H9 (cell line): ENCODE measurements around the gene CNOT6. TPM values are rescaled to one million over a fixed set of nuclear protein-coding genes. Genes with fewer than 3 reads are reported as not detected.

Experiments used
- DNase-seq: peaks from one replicate; pipeline ENCODE4 v3.0.0-alpha.2; 2017
- H2AFZ ChIP-seq: one replicate; pipeline ENCODE4 v1.6.1; 2013; ENCODE audit warnings: mild to moderate bottlenecking, low read length, control low read depth, moderate library complexity
- H2AK5ac ChIP-seq: 2 replicates; pipeline ENCODE4 v1.6.1; 2013; ENCODE audit warnings: low read length, control low read depth, mixed read lengths; ENCODE audit not compliant: insufficient read length
- H2BK120ac ChIP-seq: one replicate; pipeline ENCODE4 v1.6.1; 2013; ENCODE audit warnings: low read depth, mild to moderate bottlenecking, low read length, control low read depth, inconsistent platforms; ENCODE audit not compliant: poor library complexity, severe bottlenecking
- H2BK12ac ChIP-seq: 2 replicates; pipeline ENCODE4 v1.6.1; 2013; ENCODE audit warnings: low read length, control low read depth, mixed read lengths, low read depth; ENCODE audit not compliant: insufficient read length
- H2BK15ac ChIP-seq: 2 replicates; pipeline ENCODE4 v1.6.1; 2013; ENCODE audit warnings: low read depth, low read length, control low read depth
- H2BK20ac ChIP-seq: one replicate; pipeline ENCODE4 v1.6.1; 2013; ENCODE audit warnings: low read depth, mild to moderate bottlenecking, low read length, control low read depth, inconsistent platforms; ENCODE audit not compliant: poor library complexity, severe bottlenecking
- H2BK5ac ChIP-seq: 2 replicates; pipeline ENCODE4 v1.6.1; 2013; ENCODE audit warnings: low read length, control low read depth, mixed read lengths; ENCODE audit not compliant: insufficient read length
- H3K14ac ChIP-seq: 2 replicates; pipeline ENCODE4 v1.6.1; 2013; ENCODE audit warnings: low read length, control low read depth; ENCODE audit not compliant: insufficient read depth
- H3K18ac ChIP-seq: 2 replicates; pipeline ENCODE4 v1.6.1; 2013; ENCODE audit warnings: low read depth, mild to moderate bottlenecking, mixed read lengths, low read length, control low read depth; ENCODE audit not compliant: insufficient read length
- H3K23ac ChIP-seq: 2 replicates; pipeline ENCODE4 v1.6.1; 2013; ENCODE audit warnings: low read length, control low read depth, mixed read lengths, low read depth; ENCODE audit not compliant: insufficient read length
- H3K23me2 ChIP-seq: 2 replicates; pipeline ENCODE4 v1.6.1; 2013; ENCODE audit warnings: low read depth, mild to moderate bottlenecking, mixed read lengths, low read length, control low read depth; ENCODE audit not compliant: insufficient read length, poor library complexity, severe bottlenecking
- H3K27ac ChIP-seq: 2 replicates; pipeline ENCODE4 v1.5.1; 2013; ENCODE audit warnings: low read length, control low read depth, mixed read lengths, low read depth; ENCODE audit not compliant: insufficient read length
- H3K27me3 ChIP-seq: 2 replicates; pipeline ENCODE4 v1.6.1; 2013; ENCODE audit warnings: low read length, control low read depth, inconsistent platforms; ENCODE audit not compliant: insufficient read depth
- H3K4ac ChIP-seq: 2 replicates; pipeline ENCODE4 v1.6.1; 2013; ENCODE audit warnings: low read depth, mild to moderate bottlenecking, control low read depth, inconsistent platforms, low read length, moderate library complexity
- H3K4me1 ChIP-seq: 2 replicates; pipeline ENCODE4 v1.6.1; 2013; ENCODE audit warnings: low read length, control low read depth, inconsistent platforms; ENCODE audit not compliant: insufficient read depth
- H3K4me2 ChIP-seq: 2 replicates; pipeline ENCODE4 v1.6.1; 2013; ENCODE audit warnings: low read length, control low read depth, mixed read lengths; ENCODE audit not compliant: insufficient read length, insufficient read depth
- H3K56ac ChIP-seq: 2 replicates; pipeline ENCODE4 v1.6.1; 2013; ENCODE audit warnings: low read depth, mild to moderate bottlenecking, mixed read lengths, low read length, control low read depth; ENCODE audit not compliant: insufficient read length
- H3K79me1 ChIP-seq: 2 replicates; pipeline ENCODE4 v1.6.1; 2013; ENCODE audit warnings: low read depth, mild to moderate bottlenecking, moderate library complexity, low read length, control low read depth, inconsistent platforms; ENCODE audit not compliant: insufficient read depth, poor library complexity, severe bottlenecking
- H3K79me2 ChIP-seq: 2 replicates; pipeline ENCODE4 v1.6.1; 2013; ENCODE audit warnings: low read length, control low read depth, inconsistent platforms; ENCODE audit not compliant: insufficient read depth
- H3K9ac ChIP-seq: 2 replicates; pipeline ENCODE4 v1.6.1; 2013; ENCODE audit warnings: low read length, control low read depth, mixed read lengths; ENCODE audit not compliant: insufficient read length; ENCODE audit errors: extremely low read depth
- H3K9me3 ChIP-seq: one replicate; pipeline ENCODE4 v1.6.1; 2013; ENCODE audit warnings: low read depth, low read length, inconsistent platforms; ENCODE audit not compliant: control insufficient read depth
- H3T11ph ChIP-seq: one replicate; pipeline ENCODE4 v1.6.1; 2013; ENCODE audit warnings: mild to moderate bottlenecking, low read length, control low read depth, inconsistent platforms
- H4K20me1 ChIP-seq: one replicate; pipeline ENCODE4 v1.6.1; 2013; ENCODE audit not compliant: control insufficient read depth, insufficient read length, insufficient read depth
- H4K5ac ChIP-seq: 2 replicates; pipeline ENCODE4 v1.6.1; 2013; ENCODE audit warnings: low read depth, mild to moderate bottlenecking, mixed read lengths, low read length, control low read depth; ENCODE audit not compliant: insufficient read length
- H4K8ac ChIP-seq: replicated peaks from 2 replicates; pipeline ENCODE4 v1.6.1; 2013; ENCODE audit warnings: low read length, control low read depth, mixed read lengths, low read depth; ENCODE audit not compliant: insufficient read length
- H4K91ac ChIP-seq: 2 replicates; pipeline ENCODE4 v1.6.1; 2013; ENCODE audit warnings: low read depth, mild to moderate bottlenecking, moderate library complexity, mixed read lengths, low read length, control low read depth; ENCODE audit not compliant: insufficient read length
- H3K27ac Mint-ChIP-seq, 3 experiments: 2 replicates in 2 of 3; 3 replicates in 1 of 3; pipeline ENCODE4 v1.8.0; 2020 to 2021; ENCODE audit warnings: mixed read lengths in 3 of 3, mild to moderate bottlenecking in 1 of 3, moderate library complexity in 1 of 3
- H3K27me3 Mint-ChIP-seq: 2 replicates; pipeline ENCODE4 v1.8.0; 2021; ENCODE audit warnings: low read depth, mild to moderate bottlenecking, moderate library complexity, mixed read lengths
- H3K36me3 Mint-ChIP-seq, 3 experiments: 2 replicates in 2 of 3; 3 replicates in 1 of 3; pipeline ENCODE4 v1.8.0; 2020 to 2021; ENCODE audit warnings: low read depth in 3 of 3, mixed read lengths in 3 of 3; ENCODE audit not compliant: insufficient read depth in 1 of 3
- H3K4me1 Mint-ChIP-seq, 2 experiments: 2 replicates each; pipeline ENCODE4 v1.8.0; 2020; ENCODE audit warnings: mixed read lengths in 2 of 2
- H3K4me3 Mint-ChIP-seq, 2 experiments: 2 replicates in 1 of 2; 3 replicates in 1 of 2; pipeline ENCODE4 v1.8.0; 2020 to 2021; ENCODE audit warnings: mild to moderate bottlenecking in 2 of 2, mixed read lengths in 2 of 2, moderate library complexity in 1 of 2
- H3K9me3 Mint-ChIP-seq, 2 experiments: 2 replicates in 1 of 2; 3 replicates in 1 of 2; pipeline ENCODE4 v1.8.0; 2020; ENCODE audit warnings: mild to moderate bottlenecking in 2 of 2, mixed read lengths in 2 of 2, moderate library complexity in 1 of 2
- WGBS: extraction: QIAGEN DNeasy Blood & Tissue Kit; methylation state at CpG from one replicate; pipeline ENCODE4 v1.1.7; 2013; ENCODE audit warnings: missing lambda C conversion rate, low lambda C conversion rate, mixed read lengths; ENCODE audit not compliant: insufficient read length; ENCODE audit errors: extremely low coverage; 5-methylcytosine and 5-hydroxymethylcytosine counted together
- total RNA-seq: library from RNA; stranded (reverse); gene quantifications from 2 replicates; pipeline ENCODE4 v1.2.1, GENCODE V29; 2021
- TF ChIP-seq, protein P1 (sequence below): fragments of 200-600 bp; sonication (generic); conservative IDR thresholded peaks from 3 replicates; pipeline ENCODE4 v1.8.0; 2021; ENCODE audit warnings: antibody characterized with exemption, mild to moderate bottlenecking

CNOT6 gene
- total RNA-seq, 1 experiment from 2014 or later: 45.0 TPM

DNA sequence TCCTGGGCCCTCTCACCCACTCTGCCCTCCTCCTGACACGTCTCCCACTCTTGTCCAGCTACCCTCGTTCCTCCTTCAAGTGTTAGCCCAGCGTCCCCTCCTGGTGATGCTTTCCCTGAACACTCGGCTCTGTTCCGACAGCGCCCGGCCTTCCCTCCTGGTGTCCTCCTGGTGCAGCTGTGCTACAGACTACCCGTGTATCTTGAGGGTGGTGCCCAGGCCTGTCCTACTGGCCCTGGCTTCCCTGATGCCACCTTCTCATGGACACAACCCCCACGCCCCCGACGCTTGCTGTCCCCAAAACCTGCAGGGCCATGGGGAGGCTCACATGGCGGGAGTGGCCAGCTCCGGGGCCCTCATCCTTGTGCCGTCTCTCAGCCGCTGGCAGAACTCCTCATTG, 118.5 kb downstream of the CNOT6 start:
- no peaks in the 10 kb centered on the region; a peak in 1 of 5 replicates for H3K9me3 Mint-ChIP-seq
- no peaks in the 10 kb centered on the region for H3K4me1 Mint-ChIP-seq
- Histone ChIP-seq H2BK20ac (no peak overlapping the region), H4K20me1 (no peaks in the 10 kb centered on the region), H3K27me3 (no peaks in the 10 kb centered on the region), H4K91ac (no peak overlapping the region), H3K4ac (no peak overlapping the region), H3K4me1 (no peaks in the 10 kb centered on the region), H3K56ac (no peak overlapping the region), H3K79me1 (no peaks in the 10 kb centered on the region), H2BK15ac (no peak overlapping the region), H3K79me2 (no peaks in the 10 kb centered on the region), H3K9me3 (no peaks in the 10 kb centered on the region), H2AK5ac (no peak overlapping the region), H3K23ac (no peak overlapping the region), H2BK120ac (no peak overlapping the region), H3K27ac (no peak overlapping the region), H3K18ac (no peak overlapping the region), H2BK5ac (no peak overlapping the region), H3K14ac (no peak overlapping the region), H2BK12ac (no peak overlapping the region), H3K9ac (no peak overlapping the region), H3K4me2 (no peak overlapping the region), H3K23me2 (no peaks in the 10 kb centered on the region), H4K5ac (no peak overlapping the region), H2AFZ (no peak overlapping the region), H4K8ac (no peak overlapping the region), H3T11ph (no peak overlapping the region)
- H3K4me3 Mint-ChIP-seq: no peak overlapping the region
- no CpG with 5 or more reads among the region's 15 CpGs for WGBS
- H3K27ac Mint-ChIP-seq: peak overlapping the region in 1 of 3 experiments; percentile 68; a peak in 2 of 7 replicates
- H3K27me3 Mint-ChIP-seq: peaks cover 2% of the 10 kb centered on the region
- peaks cover 0 to 5% (median 0%) of the 10 kb centered on the region in 3 experiments; a peak in 3 of 7 replicates for H3K36me3 Mint-ChIP-seq
- TF ChIP-seq, protein P1, sequence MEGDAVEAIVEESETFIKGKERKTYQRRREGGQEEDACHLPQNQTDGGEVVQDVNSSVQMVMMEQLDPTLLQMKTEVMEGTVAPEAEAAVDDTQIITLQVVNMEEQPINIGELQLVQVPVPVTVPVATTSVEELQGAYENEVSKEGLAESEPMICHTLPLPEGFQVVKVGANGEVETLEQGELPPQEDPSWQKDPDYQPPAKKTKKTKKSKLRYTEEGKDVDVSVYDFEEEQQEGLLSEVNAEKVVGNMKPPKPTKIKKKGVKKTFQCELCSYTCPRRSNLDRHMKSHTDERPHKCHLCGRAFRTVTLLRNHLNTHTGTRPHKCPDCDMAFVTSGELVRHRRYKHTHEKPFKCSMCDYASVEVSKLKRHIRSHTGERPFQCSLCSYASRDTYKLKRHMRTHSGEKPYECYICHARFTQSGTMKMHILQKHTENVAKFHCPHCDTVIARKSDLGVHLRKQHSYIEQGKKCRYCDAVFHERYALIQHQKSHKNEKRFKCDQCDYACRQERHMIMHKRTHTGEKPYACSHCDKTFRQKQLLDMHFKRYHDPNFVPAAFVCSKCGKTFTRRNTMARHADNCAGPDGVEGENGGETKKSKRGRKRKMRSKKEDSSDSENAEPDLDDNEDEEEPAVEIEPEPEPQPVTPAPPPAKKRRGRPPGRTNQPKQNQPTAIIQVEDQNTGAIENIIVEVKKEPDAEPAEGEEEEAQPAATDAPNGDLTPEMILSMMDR: no peak
- DNase-seq: no peak
